GM18868 (cell line): Measurements from ENCODE around the gene NLRC5.
A peak's percentile ranks its signal among the peaks of the same experiment; 100 is the strongest.
"Not testable (repeated sequence)": the region's sequence is repeated elsewhere in the genome, so short reads cannot be mapped to it uniquely, and the experiment has no call there.

ENCODE experiments used
- ATAC-seq: cut with Tn5 transposase; IDR thresholded peaks from one replicate; pipeline ENCODE4 v1.9.1; 2021; ENCODE audit warnings: mild to moderate bottlenecking, moderate library complexity; ENCODE audit not compliant: unreplicated experiment

The NLRC5 gene

DNA sequence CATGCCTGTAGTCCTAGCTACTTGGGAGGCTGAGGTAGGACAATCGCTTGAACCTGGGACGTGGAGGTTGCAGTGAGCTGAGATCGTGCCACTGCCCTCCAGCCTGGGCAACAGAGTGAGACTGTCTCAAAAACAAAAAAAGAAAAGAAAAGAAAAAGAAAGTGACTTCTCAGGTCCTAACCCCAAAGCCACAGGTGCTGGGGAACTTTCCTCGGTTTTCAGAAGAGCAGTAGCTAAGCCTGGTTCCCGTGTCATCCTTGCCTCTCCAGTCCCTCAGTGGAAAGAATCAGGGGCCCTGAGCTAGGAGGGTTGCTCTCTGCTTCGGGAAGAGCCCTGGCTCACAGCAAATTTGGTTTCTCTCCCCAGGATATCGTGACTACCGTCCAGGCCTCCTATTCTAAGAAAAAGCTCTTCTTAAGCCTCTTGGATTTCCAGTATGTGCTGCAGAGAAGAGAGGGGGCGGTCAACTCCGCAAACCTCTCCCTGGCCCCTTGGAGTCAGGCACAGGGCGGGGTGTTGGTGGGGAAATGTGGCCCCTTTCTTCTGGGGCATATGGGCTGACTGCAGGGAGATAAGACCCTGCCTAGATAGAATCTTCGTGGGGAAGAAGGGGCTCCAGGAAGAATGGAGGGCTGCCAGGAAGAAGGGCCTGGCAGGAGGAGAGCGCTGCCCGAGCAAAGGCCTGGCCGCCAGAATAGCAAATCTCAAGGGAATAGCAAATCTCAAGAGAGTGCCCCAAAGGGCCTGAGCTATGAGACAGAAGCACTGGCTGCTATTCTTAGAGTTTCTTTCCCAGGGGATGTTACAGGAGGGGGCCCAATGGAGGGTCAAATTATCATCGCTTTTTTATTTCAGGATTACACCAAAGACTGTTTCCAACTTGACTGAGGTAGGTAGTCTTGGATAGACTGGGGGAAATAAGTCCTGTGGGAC is 8.3 kb upstream of the NLRC5 start:
- ATAC-seq = peak; percentile 46

DNA sequence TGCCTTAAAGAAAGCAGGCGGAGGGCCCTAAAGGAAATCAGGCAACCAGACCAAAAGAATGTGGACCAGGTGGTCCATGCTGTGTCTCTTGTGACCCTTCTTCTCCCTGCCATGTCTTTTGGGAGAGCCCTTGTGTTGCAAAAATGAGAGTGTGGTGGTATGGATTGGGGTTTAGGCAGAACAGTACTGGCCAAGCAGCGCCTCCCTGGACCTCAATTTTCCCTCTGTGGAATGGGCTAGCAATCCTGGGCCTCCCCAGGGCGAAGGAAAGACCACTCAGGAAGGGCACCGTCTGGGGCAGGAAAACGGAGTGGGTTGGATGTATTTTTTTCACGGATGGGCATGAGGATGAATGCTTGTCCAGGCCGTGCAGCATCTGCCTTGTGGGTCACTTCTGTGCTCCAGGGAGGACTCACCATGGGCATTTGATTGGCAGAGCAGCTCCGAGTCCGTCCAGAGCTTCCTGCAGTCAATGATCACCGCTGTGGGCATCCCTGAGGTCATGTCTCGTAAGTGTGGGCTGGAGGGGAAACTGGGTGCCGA is 7.6 kb upstream of the NLRC5 start:
- ATAC-seq = no peak

DNA sequence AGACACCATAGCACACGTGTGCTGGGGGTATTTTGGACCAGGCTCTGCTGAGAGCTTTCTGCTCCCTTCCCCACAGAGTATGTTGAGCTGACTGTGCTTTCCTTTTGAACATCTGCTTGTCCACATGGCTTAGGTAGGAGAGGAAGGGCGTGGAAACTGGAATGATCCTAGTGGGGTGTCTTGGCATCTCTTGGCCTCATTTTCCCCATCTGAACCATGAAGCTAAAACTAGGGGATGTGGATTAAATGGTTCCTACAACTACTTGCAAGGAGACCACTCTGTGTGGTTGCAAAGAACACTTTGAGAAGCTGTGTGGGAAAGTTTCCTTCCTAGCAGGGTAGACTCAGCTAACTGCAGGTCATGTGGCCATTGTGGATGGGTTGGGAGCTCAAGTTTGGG is 6.7 kb upstream of the NLRC5 start:
- ATAC-seq = no peak

DNA sequence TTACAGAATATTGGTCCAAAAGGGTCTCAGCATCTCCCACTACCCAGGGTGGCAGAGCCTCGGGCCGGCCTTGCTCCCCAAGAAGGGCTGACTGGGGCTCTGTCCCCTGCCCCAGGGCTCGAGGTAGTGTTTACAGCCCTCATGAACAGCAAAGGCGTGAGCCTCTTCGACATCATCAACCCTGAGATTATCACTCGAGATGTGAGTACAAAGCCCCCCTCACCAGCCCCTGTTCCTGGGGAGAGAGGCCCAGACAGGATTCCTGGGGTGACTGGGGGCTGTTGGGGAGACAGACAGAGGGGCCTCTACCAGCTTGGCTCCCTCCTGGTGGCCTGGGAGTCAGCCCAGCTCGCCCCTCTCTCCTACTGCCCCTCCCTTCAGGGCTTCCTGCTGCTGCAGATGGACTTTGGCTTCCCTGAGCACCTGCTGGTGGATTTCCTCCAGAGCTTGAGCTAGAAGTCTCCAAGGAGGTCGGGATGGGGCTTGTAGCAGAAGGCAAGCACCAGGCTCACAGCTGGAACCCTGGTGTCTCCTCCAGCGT is 6.1 kb upstream of the NLRC5 start:
- no peak for ATAC-seq

DNA sequence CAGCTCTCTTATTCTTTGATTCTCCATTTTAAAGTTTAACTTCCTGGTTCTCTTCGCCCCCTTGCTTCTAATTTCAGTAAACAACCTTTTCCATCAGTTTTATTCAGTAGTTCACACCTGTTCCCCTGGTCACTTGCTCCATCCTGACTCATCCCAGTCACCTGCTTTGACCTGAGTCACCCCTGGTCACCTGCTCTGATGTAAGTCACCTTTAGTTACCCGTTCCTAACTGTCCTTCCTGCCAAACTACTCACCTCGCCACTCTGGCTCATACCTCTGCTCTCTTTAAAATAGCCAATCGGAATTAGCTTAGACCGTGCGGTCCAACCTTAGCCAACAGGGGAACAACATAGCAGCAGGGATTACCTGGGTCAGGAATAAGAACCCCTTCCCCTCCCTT is 4.7 kb upstream of the NLRC5 start:
- ATAC-seq = no peak

DNA sequence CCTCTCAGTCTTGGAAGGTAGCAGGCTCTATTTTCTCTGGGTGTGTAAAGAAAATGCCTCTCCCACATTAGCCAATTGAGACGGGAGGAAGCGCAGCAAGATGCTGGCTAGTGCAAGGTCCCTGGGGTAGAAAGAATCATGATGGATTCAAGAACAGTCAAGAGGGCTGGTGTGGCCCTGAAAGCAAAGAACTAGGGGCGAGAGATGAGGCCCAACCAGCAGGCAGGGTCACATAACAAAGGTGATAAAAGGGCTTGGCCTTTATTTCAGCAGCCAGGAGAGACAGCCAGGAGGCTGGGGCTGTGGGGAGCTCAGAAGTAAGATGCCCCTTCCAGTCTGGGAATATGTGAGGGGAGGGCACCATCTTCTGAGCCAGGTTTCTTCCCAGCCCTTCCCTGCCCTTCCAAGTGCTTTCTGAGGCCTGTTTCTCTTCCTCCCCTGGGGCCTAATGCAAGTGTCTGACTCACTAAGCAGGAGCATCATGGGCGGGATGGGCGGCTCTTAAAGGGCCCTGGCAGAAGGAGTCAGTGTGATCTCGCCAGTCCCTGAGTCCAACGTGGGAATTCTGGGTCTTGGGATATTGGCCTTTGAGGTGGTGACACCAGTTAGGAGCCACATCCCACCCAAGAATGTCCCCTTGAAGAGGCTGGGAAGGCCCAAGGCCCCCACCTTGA is 3.9 kb upstream of the NLRC5 start:
- no peak for ATAC-seq

DNA sequence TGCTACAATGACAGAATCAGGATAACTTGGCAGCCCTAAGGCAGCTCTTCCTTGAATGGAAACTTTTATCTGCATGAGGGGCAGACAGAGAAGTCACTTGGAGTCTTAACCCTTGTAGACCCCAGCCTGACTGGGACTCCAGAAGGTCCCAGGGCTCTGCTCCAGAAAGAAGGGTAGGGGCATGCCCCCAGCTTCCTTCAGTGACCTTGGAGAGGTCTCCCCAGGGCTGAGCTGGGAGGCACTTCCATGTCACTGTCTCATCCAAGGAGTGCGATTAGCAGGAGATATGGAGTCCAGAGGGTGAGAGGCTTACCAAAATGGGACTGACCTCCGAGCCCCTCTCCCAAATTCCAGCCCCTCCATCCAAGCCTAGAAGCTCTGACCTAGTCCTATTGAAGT is 3.4 kb upstream of the NLRC5 start:
- no peak for ATAC-seq

DNA sequence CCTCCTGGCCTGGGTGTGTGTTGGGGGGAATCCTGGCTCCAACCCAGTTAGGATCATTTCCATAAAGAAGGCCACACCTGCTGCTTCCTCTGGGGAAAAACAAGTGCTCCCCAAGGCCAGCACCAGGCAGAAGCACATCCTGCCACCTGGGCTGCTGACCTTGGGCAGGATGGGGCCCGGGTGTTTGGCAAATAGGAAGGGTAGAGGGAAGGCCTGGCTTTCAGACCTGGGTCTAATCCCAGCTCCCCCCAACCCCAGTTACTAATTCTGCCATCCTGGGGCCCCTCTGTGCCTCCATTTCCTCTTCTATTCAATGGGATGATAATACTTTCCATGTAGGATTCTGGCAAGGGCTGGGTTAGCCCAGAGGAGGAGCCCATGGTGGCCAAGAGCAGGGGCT is 3.0 kb upstream of the NLRC5 start:
- no peak for ATAC-seq

DNA sequence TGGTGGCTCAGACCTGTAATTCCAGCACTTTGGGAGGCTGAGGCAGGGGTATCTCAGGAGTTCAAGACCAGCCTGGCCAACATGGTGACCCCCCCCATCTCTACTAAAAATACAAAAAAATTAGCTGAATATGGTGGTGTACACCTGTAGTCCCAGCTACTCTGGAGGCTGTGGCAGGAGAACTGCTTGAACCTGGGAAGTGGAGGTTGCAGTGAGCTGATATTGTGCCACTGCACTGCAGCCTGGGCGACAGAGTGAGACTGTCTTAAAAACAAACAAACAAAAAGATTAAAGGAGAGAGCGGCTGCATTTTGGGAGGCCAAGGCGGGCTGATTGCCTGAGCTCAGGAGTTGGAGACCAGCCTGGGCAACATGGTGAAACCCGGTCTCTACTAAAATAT is 2.4 kb upstream of the NLRC5 start:
- not testable (repeated sequence) for ATAC-seq

DNA sequence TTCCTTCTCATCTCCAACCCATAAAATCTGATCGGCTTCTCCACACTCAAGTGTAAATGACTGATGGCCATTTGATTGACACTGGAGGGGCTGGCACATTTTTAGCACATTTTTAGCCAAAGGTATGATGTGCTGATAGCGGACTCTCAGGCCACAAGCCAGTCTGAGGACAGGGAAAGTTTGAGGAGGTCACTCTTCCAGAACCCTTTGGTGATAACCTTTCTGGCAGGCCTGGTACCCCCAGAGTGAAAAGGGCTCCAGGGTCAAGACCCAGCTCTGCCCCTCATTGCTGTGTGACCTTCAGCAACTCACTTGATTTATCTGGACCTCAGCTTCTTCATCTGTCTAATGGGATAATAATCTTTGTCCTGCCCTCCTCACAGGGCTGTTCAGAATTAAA is 1.7 kb upstream of the NLRC5 start:
- no peak for ATAC-seq

DNA sequence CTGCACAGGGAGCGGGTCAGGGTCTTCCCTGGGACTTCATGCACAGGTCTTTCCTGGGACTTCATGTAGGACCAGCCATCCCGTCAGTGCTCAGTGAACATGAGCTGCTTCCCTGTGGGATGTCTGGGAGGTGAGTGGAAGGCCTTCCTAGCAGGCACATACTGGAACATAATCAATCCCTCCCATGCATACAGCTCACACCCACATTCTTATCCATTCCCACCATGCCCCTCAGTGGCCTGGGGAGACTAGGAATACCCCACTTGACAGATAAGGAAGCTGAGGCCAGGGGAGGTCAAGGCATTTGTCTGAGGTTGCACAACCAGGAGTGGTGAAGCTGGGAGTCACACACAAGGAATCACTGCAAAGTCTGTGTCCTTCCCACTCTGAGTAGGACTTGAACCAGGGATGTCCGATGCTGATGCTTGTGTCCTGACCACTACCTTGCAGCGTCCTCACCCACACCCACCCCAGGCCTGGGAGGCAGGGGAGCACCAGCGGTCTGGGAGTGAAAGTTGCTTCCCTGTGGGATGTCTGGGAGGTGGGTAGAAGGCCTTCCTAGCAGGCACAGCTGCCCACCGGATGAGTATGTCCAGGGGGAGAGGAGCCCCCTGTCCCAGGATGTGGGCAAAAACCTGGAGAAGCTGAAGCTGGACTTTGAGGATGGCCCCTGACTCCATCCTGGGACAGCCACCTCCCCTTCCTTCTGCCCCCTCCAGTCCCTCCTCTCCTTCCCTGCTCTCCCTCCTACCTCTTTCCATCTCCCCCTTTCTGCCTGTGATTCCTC is 1.0 kb upstream of the NLRC5 start:
- ATAC-seq = no peak

DNA sequence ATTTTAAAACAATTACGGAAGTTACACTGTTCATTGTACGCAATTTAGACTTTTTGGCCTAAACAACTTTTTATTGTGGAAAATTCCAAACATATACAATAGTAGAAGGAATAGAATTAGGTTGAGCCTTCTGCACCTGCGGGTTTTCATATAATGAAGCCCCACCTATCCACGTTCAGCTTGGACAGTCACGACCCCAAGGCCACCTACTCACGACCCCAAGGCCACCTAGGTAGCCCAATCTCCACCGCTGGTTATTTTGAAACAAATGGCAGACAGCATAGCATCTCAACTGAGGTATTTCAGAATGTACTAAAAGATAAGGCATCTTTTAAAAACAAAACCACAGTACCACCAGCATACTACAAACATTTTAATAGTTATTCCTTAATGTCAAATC is 631 bp downstream of the NLRC5 start:
- ATAC-seq = no peak

DNA sequence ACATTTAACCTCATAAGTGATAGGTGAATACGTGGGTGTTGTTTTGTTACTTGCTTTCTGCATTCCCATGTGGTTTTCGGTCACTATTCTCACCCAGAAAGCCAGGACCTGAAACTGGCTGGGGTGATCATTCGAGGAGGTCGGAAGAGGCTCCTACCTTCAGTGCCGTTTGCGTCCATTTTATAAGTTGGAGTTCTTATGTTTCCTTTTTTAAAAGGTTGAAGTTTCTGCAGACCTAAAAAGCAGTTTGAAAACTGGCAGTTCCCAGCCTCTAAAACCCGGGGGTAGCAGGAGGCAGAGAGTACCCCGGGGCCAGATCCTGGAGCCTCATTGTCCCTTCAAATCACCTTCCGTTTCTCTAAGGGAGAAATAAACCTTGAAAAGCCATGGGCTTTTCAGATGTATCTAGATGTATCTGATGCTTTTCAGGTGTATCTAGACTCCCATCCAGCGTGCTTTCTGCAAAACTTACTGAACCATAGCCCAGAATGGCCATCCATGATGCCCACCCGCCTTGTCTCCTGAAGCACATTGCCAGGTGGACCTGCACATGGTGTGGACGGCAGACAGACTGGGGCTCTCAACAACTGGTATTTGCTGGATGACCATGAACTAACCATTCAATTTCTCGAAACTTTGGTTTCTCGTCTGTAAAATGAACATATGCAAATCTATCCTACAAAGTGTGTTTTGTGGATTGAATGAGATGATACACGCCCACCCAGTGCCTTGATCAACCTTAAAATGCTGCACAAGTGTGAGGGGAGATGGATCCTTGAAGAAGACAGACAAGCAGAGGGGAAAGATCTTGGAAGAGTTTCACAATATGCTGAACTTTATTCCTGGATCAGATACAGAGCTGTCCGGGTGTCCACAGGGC is 1.3 kb downstream of the NLRC5 start:
- ATAC-seq = no peak

DNA sequence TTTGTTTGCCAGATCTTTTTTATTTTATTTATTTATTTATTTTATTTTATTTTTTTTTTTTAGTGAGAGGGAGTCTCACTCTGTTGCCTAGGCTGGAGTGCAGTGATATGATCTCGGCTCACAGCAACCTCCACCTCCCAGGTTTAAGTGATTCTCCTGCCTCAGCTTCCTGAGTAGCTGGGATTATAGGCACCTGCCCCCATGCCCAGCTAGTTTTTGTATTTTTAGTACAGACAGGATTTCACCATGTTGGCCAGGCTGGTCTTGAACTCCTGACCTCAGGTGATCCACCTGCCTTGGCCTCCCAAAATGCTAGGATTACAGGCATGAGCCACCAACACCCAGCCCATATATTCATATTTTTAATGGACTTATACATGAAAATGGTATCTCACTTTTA is 3.1 kb downstream of the NLRC5 start:
- not testable (repeated sequence) for ATAC-seq

DNA sequence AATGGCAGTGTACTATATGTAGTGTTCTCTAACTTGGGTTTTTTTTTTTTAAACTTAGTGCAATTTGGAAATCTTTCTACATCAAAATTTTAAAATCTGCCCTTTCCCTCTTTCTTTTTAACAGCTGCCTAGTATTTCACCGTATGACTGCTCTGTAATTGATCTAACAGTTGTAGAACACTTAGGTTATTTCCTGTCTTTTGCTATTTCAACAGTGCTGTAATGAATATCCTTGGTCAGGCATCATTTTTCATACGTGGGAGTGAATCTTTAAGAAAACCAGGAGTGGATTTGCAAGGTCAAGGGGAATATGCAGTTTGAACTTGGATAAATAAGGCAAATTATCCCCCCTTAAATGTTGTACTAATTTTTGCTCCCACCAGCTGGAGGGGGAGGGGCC is 3.8 kb downstream of the NLRC5 start:
- ATAC-seq = no peak

DNA sequence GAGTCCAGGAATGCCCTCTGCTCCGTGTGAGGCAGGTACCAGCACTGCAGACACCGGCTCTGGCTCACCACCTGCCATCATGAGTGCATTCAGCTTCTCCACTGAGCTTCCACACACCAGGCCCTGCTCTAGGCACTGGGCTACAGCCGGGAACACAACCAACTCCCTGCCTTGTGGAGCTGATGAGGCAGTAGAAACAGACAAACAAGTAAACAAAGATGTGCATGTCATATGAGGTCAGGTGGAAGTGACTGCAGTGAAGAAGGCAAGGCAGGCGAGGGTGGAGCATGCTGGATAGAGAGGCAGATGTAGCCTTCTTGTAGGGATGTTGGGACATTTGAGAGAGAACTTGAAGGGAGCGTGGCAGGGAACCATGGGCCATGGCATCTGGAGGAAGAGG is 5.0 kb downstream of the NLRC5 start:
- ATAC-seq = no peak

DNA sequence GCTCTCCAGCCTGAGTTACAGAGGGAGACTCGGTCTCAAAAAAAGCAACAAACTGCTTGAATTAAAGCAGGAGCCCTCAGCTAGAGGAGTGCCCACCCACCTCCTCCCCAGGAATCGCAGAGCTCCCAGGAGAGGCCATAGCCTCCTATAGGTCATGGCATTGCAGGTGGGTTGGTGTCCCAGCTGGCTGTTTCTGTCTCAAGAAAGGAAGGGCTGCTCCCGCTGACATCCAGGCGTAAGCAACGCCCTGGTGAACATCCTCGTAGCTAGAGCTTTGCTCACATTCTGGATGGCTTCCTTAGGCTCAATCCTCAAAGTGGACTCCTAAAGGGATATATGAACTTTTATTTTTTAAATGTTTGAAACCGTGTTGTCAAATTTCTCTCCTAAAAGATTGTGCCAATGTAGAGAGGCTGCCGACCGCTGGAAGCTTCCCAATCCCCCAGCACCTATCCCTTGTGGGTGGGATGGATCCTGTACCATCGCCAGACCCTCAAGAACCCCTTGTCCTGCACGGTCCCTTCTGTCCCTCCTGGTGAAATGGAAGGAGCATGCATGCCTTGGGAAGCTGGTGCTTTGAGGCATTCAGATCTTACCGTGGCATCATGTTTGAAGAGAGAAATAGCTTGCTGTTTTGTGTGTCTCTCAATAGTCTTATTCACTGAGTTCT is 5.9 kb downstream of the NLRC5 start:
- no peak for ATAC-seq

DNA sequence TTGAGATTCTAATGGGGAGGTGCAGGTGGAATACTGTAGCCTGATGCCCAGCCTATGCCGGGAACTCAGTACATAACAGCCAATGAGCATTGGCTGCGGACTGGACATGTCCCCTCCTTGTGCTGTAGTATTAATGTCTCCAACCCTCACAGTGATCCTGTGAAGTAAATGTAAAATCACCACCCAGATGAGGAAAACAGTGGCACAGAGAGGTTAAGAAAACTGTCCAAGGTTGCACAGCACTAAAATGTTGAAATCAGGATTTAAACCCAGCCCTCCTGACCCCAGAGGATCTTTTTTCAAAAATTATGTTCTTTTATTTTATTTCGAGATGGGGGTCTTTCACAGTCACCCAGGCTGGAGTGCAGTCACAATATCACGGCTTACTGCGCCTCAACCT is 7.9 kb downstream of the NLRC5 start:
- ATAC-seq = no peak

DNA sequence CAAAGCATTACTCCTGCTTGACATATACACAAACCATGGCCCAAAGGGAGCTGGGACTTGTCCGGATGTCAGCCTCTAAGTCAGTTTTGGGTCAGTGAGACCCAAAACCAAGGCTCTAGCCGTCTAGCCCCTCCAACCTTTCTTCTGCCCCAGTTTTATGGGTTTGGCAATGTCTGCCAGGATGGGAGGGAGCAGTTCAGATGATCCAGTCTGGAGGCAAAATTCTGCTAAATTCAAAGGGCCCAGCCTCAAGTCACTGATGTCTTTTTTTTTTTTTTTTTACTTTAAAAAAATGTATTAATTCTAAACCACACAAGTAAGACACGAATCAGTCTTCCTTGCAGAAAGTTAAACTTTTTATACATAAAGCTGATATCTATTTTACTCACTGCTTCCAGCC is 8.6 kb downstream of the NLRC5 start:
- ATAC-seq = no peak

DNA sequence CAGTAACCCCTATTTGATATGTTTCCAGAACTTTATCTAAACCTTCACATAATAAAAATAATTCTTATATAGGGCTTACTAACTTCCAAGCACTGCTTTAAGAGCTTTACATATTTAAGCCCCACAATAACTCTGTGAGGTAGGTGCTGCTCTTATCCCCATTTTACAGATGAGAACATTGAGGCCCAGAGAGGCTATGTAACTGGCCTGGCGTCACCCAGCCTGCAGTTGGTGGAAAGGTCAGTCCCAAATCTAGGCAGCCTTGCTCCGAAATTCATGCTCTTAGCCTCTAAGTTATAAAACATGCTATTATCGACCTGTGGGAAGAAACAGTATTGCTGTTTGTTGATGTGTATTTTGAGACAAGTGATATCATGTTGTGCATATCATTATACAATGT is 9.0 kb downstream of the NLRC5 start:
- no peak for ATAC-seq
